Fibroblast of skin of right quadriceps (primary cell): ENCODE results near the gene CDKL5.
A peak's percentile ranks its signal among the peaks of the same experiment; 100 is the strongest.

Experiments used
- DNase-seq: peaks from one replicate; pipeline ENCODE4 v3.0.0-alpha.2; 2013

Gene CDKL5

DNA sequence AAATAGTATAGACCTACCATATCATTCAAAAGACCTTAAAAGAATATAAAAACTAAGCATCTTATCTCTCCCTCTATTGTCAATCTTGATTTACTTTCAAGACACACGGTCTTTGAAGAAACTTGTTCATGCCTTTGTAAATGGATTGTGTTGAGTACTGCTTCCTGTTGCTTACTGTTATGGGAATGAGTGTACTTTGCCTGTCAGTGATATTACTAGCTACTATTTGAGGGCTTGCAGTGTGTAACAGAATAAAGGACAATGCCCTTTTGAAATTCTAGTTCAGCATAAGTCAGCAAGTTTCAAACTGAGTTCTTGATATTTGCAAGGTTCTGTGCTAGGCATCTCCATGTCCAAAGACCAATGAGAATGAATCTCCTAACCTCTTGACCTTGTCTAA, 36.0 kb downstream of the CDKL5 start:
- DNase-seq = no peak

DNA sequence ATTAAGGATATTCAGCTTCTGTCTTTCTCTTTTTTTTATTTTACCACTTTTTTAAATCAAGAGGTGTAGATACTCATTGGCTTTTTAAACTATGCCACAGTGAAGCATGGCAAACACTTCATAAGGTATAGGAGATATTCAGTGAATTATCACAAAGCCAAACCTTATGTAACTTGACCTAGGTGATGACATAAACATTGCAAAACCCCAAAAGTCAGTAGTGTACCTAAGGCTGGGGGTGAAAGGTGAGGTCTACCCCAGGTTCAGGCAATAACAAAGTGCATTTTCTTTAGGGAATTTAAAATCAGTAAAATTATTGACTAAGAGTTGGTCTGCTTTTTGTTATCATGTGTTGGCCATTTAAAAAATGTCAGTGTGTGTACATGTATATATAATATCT, 39.1 kb downstream of the CDKL5 start:
- DNase-seq = no peak

DNA sequence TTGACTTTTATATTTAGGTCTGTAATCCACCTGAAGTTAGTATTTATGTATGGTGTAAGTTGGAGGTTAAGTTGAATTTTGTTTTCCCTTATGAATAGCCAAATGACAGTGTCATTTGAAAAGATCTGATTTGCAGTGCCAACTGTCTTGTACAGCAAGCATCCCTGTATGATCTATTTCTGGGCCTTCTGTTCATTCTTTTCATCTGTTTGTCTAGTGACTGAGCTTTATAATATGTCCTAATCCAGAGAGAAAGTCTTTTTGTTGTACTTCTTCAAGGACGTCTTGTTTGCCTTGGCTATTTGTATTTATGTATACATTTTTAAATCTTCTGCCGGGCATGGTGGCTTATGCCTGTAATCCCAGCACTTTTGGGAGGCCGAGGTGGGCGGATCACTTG, 39.6 kb downstream of the CDKL5 start:
- no peak for DNase-seq

DNA sequence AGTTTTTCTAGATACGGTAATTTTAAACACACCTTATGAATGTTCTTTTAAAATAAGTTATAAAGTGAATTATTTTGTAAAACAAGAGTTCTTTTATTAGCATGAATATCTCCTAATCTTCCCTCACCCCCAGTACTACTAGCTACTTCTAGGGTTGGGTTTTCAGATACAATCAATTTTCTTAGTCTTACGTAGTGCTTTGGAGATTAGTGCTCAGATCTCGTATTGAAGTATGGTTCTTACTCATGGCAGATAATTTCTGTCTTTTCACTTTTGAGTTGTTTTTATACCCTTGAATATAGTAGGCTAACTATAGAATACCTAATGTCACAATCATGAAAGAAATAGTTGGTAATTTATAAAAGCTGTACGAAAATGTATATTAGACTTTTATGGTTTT, 43.2 kb downstream of the CDKL5 start:
- DNase-seq = no peak

DNA sequence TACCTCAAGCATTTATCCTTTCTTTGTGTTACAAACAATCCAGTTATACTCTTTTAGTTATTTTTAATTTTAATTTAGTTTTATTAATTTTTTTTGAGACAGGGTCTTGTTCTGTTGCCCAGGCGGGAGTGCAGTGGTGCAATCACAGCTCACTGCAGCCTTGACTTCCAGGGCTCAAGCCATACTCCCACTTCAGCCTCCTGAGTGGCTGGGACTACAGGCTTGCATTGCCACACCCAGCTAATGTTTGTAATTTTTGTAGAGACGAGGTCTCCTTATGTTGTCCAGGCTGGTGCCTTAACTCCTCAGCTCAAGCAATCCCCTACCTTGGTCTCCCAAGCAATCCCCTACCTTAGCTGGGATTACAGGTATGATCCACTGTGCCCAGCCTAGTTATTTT, 45.9 kb downstream of the CDKL5 start:
- DNase-seq = no peak

DNA sequence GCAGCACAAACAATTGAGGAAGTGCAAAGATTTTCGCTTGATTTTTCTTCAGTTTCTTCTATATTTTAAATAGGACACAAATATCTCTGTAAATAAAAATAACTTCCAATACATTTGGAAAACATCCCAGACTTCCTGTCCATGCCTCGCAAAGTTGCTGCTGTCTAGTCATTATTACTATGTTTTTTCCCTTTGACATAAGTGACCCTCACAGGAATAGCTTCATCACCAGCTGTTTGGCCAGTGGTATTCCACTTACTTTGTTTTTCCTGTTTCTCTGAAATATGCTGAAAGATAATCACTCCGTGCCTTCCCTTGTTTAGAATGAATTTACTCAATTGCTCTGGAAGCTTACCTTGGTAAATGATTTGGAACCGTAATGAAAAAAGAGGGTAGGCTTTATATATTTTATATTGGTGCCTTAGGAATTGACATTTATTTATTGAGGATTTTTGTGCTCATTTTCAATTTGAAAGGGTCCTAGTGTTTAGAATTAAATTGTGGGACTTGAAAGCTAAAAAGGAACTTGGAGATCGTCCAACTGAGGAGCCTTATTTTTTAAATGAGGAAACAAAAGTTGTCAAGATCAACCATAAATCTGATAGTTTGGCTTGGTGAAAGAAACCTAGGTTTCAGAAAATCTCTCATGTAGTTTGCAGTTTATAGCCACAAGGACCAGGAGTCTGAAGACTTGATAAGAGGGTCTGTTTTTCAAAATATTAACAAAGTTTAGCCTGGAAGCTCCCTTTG, 65.6 kb downstream of the CDKL5 start:
- DNase-seq = no peak

DNA sequence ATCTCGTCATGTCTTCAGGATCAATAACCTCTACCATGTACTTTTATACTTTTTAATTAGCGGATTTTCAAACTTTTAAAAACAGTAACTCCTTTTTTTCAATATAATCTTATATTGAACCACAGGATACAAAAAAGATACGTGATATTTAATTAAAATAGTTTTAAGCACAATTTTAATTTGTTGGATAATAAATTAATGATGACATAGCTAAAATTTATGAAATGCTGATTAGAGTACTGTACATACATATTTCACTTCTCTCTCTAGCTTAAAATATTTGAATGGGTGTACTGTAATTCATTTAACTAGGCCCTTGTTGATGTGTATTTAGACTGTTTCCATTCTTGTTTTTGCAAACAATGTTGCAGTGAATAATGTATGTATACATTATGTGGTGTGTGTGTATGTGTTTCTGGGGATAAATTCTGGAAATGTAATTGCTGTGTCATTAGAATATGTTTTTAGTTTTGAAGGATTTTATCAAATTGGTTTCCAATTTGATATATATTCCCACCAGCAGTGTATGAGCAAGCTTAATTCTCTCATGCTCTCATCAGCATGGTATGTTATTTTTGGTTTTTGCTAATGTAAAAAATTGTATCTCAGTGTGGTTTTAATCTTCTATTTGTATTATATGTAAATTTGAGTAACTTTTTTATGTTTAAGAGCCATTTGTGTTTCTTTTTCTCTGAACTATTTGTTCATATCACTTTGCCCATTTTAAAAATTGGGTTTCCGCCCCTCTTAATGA, 66.4 kb downstream of the CDKL5 start:
- DNase-seq = peak; percentile 3

DNA sequence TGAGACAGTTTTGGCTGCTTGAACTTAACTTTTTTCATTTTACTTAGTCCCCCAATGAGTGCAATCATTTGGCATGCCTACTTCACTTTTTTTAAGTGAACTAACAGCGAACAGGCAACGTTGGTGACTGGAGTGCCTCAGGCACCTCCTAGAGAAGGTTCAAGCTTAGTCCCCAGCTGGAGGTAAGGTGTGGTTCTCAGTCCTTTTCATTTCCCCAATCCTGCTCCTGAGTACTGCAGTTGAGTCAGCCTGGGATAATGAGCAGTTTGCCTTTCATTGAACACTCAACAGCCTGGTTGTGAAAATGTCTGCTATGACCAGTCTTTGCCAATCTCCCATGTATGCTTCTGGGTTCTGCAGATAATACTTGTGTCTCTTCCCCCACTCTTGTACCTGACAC, 109.5 kb downstream of the CDKL5 start:
- no peak for DNase-seq

DNA sequence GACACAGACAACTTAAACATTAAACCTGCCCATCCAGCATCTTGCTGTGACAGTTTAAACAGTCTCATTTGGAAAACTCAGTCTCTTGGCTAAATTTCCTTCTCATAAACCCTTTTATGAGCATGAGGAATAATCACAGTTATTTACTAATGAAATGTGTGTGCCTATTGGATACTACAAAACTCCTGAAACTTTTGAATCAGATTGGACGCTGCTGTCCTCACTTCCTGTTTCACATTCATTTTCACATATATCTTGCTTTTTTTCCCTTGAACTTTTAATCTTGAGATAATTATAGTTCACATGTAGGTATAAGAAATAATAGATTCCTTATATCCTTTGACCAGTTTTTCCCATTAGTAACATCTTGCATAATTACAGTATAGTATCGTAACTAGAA, 111.7 kb downstream of the CDKL5 start:
- no peak for DNase-seq

DNA sequence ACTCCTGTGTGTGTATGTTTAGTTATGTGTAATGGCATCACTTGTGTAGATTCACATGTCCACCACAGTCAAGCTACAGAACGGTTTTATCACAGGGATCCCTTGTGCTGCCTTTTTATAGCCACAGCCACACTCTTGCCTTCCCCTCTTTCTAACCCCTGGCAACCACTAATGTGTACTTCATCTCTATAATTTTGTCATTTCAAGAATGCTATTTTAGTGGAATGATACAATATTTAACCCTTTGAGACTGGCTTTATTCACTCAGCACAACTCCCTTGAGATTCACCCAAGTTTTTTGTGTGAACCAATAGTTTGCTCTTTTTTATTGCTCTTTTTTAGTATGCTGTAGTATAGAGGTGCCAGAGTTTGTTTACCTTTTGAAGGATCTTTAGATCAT, 112.1 kb downstream of the CDKL5 start:
- no peak for DNase-seq

DNA sequence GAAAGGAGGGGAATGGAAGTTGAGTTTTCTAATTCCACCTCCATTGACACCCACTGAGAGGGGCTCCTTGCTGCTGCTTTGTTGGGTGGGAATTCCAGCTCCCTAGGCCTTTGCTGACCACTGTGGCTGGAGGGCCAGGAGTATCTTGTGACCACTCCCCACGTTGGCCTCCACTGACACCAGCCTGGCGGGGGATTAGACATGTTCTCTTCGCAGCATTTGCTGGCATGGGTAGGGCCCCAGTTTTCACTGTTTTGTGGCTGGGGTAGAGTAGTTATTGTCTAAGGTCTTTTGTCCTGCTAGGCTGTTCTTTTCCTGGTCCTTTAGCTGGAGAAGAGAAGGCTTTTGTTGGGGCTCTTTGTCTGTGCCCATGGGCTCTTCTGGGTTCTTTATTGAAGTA, 116.7 kb downstream of the CDKL5 start:
- DNase-seq = no peak

DNA sequence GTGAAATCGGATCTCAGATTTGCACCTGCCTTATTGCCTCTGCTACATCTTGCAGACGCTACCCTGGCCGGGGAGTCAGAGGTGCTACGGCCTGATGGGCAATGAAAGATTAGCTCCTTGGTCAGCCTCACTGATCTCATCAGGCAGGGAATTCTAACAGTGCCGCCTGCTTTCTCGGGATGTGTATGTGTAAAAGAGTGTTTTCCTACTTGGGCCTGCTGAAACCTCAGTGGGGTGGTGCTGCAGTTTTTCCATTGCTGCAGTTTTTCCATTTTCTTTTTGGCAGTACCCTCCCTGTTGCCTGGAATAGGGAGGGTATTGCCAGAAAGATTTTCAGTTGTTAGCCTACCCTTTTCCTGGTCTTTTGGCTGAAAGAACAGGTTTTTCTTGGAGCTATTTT, 117.5 kb downstream of the CDKL5 start:
- DNase-seq = no peak

DNA sequence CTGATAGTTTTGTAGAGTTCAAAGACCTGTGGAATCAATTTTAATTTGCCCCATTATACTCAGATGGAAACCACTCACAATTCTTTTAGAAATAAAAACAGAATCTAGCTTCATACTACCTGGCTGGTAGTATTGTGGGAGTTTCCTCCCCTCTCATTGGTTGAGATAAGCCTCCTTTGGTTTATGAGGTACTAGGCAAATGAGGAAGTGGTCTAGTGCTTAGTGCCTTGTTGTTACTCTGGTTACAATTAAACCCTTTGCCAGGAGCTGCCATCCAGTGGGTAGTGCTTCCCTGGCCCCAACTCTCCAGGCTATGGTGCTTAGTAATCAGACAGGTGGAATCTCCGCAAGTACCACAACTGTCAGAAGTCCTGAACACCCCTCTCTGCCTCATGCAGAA, 118.3 kb downstream of the CDKL5 start:
- DNase-seq = no peak

DNA sequence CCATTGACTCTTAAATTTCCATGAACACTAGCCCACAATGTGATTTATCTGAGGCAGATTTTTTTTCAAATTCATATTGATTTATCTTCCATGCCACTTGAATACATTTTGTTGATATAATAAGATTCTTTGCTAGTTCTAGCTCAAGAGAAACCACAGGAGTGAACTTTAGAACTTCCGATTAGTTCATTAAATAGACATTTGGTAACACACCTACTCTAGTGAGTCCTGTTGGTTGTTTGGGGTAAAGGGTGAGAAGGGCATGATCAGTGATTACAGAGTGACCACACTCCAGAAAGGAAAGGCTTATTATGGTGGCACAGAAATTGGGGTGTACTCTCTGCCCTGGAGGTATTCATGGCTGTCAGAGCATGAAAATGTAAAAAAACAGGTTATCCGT, 120.4 kb downstream of the CDKL5 start:
- no peak for DNase-seq

DNA sequence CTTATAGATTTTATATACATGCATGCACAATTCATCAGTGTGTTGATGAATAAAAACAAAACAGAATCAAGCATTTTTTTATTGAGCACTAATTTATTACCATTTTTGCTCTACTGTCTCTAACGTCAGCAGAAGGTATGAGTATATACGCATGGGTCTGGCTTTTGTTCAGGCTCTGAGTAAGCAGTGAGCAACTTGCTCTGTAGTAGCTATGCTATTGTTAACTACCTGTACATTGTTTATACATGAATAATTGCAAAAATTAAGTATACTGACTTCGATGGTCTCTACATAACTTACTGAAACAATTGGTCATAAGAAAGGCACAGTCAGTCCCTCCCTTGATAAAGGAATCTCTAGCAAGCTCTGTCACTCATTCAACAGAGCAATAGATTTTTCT, 123.6 kb downstream of the CDKL5 start:
- no peak for DNase-seq

DNA sequence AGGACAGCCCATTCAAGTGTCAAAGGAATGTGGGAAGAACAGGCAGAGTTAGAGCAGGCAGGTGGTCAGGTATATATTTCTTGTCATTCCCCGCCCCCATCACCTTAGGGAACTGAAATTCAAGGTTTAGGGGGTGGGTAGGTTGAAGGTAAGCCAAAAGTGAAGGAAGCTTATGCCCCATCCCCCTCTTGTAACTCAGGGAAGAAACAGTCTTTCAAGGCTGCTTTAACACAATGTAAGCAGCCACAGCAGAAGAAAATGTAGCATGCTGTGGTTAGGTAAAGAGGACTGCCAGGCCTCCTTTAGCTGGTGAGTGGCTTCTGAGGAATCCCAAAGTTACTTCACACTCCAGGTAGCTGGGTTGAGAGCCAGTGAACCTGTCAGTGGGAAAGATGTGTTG, 124.2 kb downstream of the CDKL5 start:
- DNase-seq = no peak

DNA sequence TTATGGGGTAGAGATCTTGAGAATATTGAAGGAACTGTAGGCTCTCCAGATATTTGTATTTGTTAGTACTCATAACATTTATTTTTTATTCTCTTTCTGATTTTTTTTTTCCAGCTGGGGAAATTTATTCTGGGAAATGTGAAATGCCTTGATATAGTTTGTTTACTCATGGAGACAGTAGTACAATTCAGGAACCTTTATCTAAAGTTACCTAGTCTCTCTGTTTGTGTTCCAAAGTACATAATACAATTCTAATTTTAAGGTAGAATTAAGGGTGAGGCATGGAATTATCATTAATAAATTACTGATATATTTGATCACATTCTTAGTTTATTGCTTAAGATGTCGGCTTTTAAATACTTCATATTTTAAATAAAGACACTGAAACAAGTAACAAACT, 132.5 kb downstream of the CDKL5 start:
- no peak for DNase-seq

DNA sequence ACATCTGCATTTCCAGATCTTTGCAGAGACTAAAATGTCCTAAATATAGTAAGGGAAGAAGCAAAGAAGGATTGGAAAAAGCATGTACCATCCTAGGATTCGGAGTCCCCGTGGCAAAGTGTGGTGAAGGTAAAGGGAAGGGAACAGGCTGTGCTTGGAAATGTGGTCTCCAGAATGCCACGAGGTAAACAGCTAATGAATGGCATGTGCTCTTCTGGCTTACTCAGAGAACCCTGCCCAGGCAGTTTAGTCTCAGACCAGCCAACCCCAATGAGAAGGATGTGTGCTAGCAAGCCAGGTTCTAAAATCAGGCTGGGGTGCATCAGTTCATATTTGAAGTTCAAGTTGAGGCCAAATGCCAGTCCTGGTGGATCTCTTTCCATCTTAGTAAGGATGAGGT, 133.4 kb downstream of the CDKL5 start:
- DNase-seq = no peak

DNA sequence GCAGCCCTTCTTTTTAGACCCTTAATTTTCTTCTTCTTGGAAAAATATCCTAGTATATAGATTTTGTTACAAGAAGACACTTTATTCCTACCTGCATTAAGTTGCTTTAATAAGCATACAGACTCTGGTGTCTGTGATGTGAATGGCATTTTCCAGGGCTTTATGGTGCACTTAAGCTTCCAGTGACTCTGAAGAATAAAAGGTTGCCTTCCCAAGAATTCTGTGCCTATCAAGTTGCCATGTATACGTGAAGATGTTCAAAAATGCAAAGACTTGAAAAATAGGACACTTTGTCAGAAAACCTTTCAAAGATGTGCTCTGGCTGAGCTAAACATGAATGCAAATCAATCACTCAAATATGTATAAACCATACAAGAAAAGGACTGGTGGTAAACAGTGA, 135.6 kb downstream of the CDKL5 start:
- DNase-seq = no peak

DNA sequence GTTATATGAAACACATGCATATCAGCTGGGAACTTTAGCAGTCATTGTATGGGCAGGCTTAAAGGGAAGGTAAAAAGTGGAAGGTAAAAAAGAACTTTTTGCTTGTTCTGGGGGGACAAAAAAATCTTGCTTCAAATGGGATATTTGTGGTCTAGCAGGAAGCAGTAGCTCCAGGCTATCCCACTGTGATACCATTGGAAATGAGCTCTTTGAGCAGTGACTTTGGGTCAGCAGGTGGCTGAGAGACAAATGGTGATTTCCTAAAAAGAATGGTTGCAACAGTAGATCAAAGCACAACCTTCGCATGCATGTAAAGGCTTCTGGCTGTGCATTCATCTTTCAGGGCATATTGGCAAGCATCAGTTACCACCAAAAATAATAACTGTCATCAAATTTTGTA, 140.3 kb downstream of the CDKL5 start:
- no peak for DNase-seq

DNA sequence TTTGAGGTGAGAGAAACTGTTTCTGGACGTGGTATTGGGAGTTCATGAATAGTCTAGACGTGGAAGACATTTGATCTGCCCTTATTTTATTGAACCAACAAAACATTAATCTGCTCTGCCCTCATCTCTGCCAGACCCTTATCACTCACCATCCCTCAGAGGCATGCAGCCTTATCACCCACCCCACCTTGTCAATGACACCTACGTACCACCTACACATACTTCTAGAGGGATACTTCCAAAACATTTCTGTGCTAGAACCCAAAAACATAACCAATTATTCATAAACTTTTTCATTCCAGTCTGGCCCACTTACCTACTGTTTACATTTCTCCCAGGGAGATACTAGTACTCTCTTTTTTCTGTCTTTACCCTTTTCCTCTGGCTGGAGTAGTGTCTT, 141.3 kb downstream of the CDKL5 start:
- no peak for DNase-seq

DNA sequence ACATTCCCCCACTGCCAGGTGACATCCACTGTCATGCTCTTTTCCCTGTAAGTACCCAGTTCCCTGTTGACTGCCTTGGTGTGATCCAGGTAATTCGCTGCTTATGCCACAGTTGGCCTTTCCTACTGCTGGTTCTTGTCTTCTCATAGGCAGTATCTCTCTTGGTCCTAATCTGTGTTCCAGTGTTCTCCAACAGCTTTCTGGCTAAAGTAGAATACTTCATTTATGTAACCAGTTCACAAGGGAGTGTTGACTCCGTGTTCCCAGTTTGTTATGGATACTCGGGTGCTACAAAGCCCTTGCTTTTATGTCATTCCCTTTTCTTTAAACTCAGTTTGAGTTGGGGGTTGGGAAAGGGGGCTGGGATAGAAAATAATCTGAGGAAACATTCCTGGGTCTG, 148.1 kb downstream of the CDKL5 start:
- DNase-seq = no peak

DNA sequence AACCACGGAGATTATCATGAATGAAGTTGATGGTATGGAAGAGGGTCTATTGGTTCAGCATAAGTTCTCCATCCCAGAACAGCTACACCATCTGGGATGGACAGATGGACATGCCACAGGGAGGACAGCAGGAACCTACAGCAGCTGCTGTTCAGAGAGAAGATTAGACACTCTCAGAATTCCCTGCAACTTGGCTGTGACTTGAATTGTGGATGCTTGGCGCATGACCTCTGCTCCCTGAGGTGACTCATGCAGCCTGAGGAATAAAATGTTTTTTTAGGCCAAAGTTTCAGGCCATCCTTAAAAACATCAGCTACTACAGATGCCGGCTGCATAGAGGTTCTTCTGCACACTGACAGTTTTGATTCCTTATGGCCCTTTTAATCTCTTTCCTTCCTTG, 149.2 kb downstream of the CDKL5 start:
- peak; percentile 32 for DNase-seq

DNA sequence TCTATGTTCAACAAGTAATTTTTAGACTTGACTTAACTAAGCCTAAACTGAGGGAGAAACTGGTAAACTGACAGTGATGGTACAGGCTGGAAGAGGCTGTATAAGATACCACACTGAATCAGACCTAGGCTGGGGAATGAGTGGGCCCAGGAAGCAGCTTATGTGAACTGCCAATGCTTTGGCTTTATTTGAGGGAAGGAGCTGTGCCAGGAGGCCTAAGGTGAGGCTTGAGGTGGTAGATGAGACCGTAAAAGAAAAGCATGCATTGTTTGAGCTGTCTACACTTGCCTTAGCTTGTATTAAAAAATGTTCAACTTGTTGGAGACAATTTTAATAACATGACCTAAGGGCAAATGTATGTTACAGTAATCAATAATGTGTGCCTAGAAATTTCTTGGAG, 150.3 kb downstream of the CDKL5 start:
- no peak for DNase-seq

DNA sequence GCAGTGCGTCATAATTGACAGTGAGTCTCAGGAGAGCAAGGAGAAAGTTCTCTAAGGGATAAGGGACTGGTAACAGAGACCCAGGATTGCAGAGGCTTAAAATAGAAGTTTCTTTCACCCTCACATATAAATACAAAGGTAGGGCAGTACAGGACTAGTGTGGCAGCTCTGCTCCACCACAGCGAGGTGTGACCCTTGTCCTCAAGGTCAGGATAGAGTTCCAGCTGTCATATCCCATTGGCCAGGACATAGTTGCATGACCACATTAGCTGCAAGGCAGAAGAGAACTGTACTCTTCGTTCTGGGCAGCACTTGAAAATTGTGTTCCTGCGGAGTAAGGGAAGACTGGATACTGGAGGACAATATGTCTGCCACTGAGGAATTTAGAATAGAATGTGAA, 152.0 kb downstream of the CDKL5 start:
- DNase-seq = no peak
